Measurements from ENCODE around the gene AATF. TPM values are rescaled to one million over a fixed set of nuclear protein-coding genes. Genes with fewer than 3 reads are reported as not detected.

Gene AATF
- polyA plus RNA-seq, 3 donors, result 24.3 to 57.9 (median 41.1) TPM

GRCh38 chr17:37028040-37028439, 79.3 kb downstream of the AATF start:
- Histone ChIP-seq H3K27me3 (ENCODE audit: control insufficient read depth in 2 of 2, insufficient read depth in 2 of 2, low read length in 2 of 2) (no peaks in the 10 kb centered on the region), H2AFZ (ENCODE audit: insufficient read depth, low read depth, low read length, poor library complexity, severe bottlenecking) (no peak overlapping the region), H3K4me1 (ENCODE audit: control insufficient read depth in 1 of 2, insufficient read depth in 2 of 2, low read length in 2 of 2) (peaks cover 0 to 4% of the 10 kb centered on the region in 2 donors), H3K9me3 (replicated peaks in 1 of 2; ENCODE audit: control insufficient read depth in 1 of 2, insufficient read depth in 1 of 2, low read length in 2 of 2) (no peaks in the 10 kb centered on the region), H3K36me3 (replicated peaks in 1 of 2; ENCODE audit: control insufficient read depth in 1 of 2, insufficient read depth in 2 of 2, low read length in 2 of 2) (peaks cover 23 to 76% of the 10 kb centered on the region in 2 donors), H3K4me3 (replicated peaks in 1 of 3; ENCODE audit: low read depth in 2 of 3, low read length in 3 of 3) (no peak overlapping the region), H3K9ac (ENCODE audit: insufficient read depth, low read length, poor library complexity, severe bottlenecking) (no peak overlapping the region), H4K20me1 (ENCODE audit: insufficient read depth, low read length) (no peaks in the 10 kb centered on the region), H3K79me2 (ENCODE audit: insufficient read depth, low read length) (no peaks in the 10 kb centered on the region), H3K27ac (ENCODE audit: low read depth in 1 of 2, low read length in 2 of 2) (no peak overlapping the region), H3K4me2 (replicated peaks; ENCODE audit: extremely low read depth, low read length, poor library complexity, severe bottlenecking) (no peak overlapping the region)
- Mint-ChIP-seq H3K36me3 (peaks cover 42 to 66% of the 10 kb centered on the region in 2 donors), H3K27me3 (ENCODE audit: low read depth in 3 of 3) (no peaks in the 10 kb centered on the region), H3K27ac (peak overlapping the region in 2 of 7 donors; percentile 50 to 74), H3K9me3 (peaks cover 0 to 3% (median 0%) of the 10 kb centered on the region in 7 donors), H3K4me1 (peaks cover 9% of the 10 kb centered on the region), H3K4me3 (no peak overlapping the region)
- no CpG with 5 or more reads among the region's 4 CpGs for WGBS (ENCODE audit: insufficient coverage)
- no peak for TF ChIP-seq CTCF (IDR thresholded peaks at IDR 0.05)
- intact Hi-C loops (cut with micrococcal nuclease), result no loop called here
- no peak for DNase-seq

GRCh38 chr17:37031493-37032083, 82.8 kb downstream of the AATF start:
- WGBS (ENCODE audit: insufficient coverage), result 100% methylated on average over 2 of the region's 4 CpGs

More at GRCh38 chr17:37031493-37032083, 82.8 kb downstream of the AATF start:
- Histone ChIP-seq H3K4me1 (ENCODE audit: control insufficient read depth in 1 of 2, insufficient read depth in 2 of 2, low read length in 2 of 2) (no peaks in the 10 kb centered on the region), H3K9me3 (replicated peaks in 1 of 2; ENCODE audit: control insufficient read depth in 1 of 2, insufficient read depth in 1 of 2, low read length in 2 of 2) (no peaks in the 10 kb centered on the region), H3K27me3 (ENCODE audit: control insufficient read depth in 2 of 2, insufficient read depth in 2 of 2, low read length in 2 of 2) (no peaks in the 10 kb centered on the region), H4K20me1 (ENCODE audit: insufficient read depth, low read length) (peaks cover 4% of the 10 kb centered on the region), H3K4me3 (replicated peaks in 1 of 3; ENCODE audit: low read depth in 2 of 3, low read length in 3 of 3) (no peak overlapping the region), H3K4me2 (replicated peaks; ENCODE audit: extremely low read depth, low read length, poor library complexity, severe bottlenecking) (no peak overlapping the region), H3K36me3 (replicated peaks in 1 of 2; ENCODE audit: control insufficient read depth in 1 of 2, insufficient read depth in 2 of 2, low read length in 2 of 2) (peaks cover 25 to 74% of the 10 kb centered on the region in 2 donors), H3K79me2 (ENCODE audit: insufficient read depth, low read length) (no peaks in the 10 kb centered on the region), H3K27ac (ENCODE audit: low read depth in 1 of 2, low read length in 2 of 2) (no peak overlapping the region), H3K9ac (ENCODE audit: insufficient read depth, low read length, poor library complexity, severe bottlenecking) (no peak overlapping the region), H2AFZ (ENCODE audit: insufficient read depth, low read depth, low read length, poor library complexity, severe bottlenecking) (no peak overlapping the region)
- Mint-ChIP-seq H3K36me3 (peaks cover 41 to 58% of the 10 kb centered on the region in 2 donors), H3K9me3 (peaks cover 0 to 3% (median 0%) of the 10 kb centered on the region in 7 donors), H3K4me3 (no peak overlapping the region), H3K4me1 (no peaks in the 10 kb centered on the region), H3K27me3 (ENCODE audit: low read depth in 3 of 3) (no peaks in the 10 kb centered on the region), H3K27ac (no peak overlapping the region)
- DNase-seq, result no peak
- TF ChIP-seq CTCF (IDR thresholded peaks at IDR 0.05), result no peak
- intact Hi-C loops (cut with micrococcal nuclease), result no loop called here
